Spleen (tissue), 11 donors: ENCODE measurements around the gene NTSR1. TPM values are rescaled to one million over a fixed set of nuclear protein-coding genes. Genes with fewer than 3 reads are reported as not detected.

Source experiments
- DNase-seq: peaks from one replicate; pipeline ENCODE4 v3.0.0-alpha.2; 2020
- H3K27ac ChIP-seq, 8 donors: fragments of 200-600 bp; sonication (generic) in 7 of 8; 1 replicate in 4 of 8; 2 replicates in 4 of 8; pipeline versions ENCODE4 v1.5.0 to v1.8.0; 2016 to 2021; ENCODE audit warnings: inconsistent platforms in 4 of 8, mild to moderate bottlenecking in 4 of 8, moderate library complexity in 1 of 8
- H3K27me3 ChIP-seq, 7 donors: fragments of 200-600 bp; sonication (generic) in 6 of 7; replicated peaks in 1 of 7; 1 replicate in 4 of 7; 2 replicates in 3 of 7; pipeline versions ENCODE4 v1.5.0 to v1.8.0; 2016 to 2021; ENCODE audit warnings: inconsistent platforms in 3 of 7, mild to moderate bottlenecking in 1 of 7
- H3K36me3 ChIP-seq, 6 donors: fragments of 200-600 bp; sonication (generic) in 5 of 6; 1 replicate in 4 of 6; 2 replicates in 2 of 6; pipeline versions ENCODE4 v1.5.0 to v1.8.0; 2016 to 2021; ENCODE audit warnings: inconsistent platforms in 2 of 6
- H3K4me1 ChIP-seq, 6 donors: fragments of 200-600 bp; sonication (generic) in 5 of 6; 1 replicate in 3 of 6; 2 replicates in 3 of 6; pipeline versions ENCODE4 v1.5.0 to v1.8.0; 2016 to 2021; ENCODE audit warnings: inconsistent platforms in 3 of 6
- H3K4me3 ChIP-seq, 8 donors: fragments of 200-600 bp; sonication (generic) in 7 of 8; 1 replicate in 4 of 8; 2 replicates in 4 of 8; pipeline versions ENCODE4 v1.5.0 to v1.8.0; 2016 to 2021; ENCODE audit warnings: inconsistent platforms in 4 of 8, mild to moderate bottlenecking in 4 of 8, moderate library complexity in 2 of 8
- H3K9me3 ChIP-seq, 8 donors: fragments of 200-600 bp; sonication (generic) in 7 of 8; 1 replicate in 4 of 8; 2 replicates in 4 of 8; pipeline versions ENCODE4 v1.5.0 to v1.8.0; 2016 to 2021; ENCODE audit warnings: inconsistent platforms in 4 of 8
- CTCF ChIP-seq, 11 experiments: fragments of 200-600 bp in 7 of 11; fragments of 450-650 bp in 4 of 11; sonication (generic) in 4 of 11; IDR thresholded peaks in 8 of 11; conservative IDR thresholded peaks in 3 of 11; 1 replicate in 7 of 11; 2 replicates in 4 of 11; pipeline versions ENCODE4 v1.4.0 to v1.8.0; 2016 to 2021; ENCODE audit warnings: antibody characterized with exemption in 11 of 11, inconsistent platforms in 4 of 11, mild to moderate bottlenecking in 1 of 11
- POLR2A ChIP-seq, 3 donors: fragments of 450-650 bp; IDR thresholded peaks; one replicate each; pipeline ENCODE4 v1.5.1; 2017; ENCODE audit warnings: antibody characterized with exemption in 3 of 3, mild to moderate bottlenecking in 1 of 3
- POLR2AphosphoS5 ChIP-seq, 3 donors: sonication (generic); formaldehyde crosslinking; IDR thresholded peaks; one replicate each; pipeline ENCODE4 v1.5.1; 2017; ENCODE audit warnings: antibody characterized with exemption in 3 of 3
- WGBS, 5 donors: extraction: QIAGEN DNeasy Blood & Tissue Kit in 3 of 5; methylation state at CpG; one replicate each; pipeline versions ENCODE4 v1.1.5 to v1.1.7; 2013 to 2018; 5-methylcytosine and 5-hydroxymethylcytosine counted together
- intact Hi-C: fragments of 100-400 bp; cut with DNase I; formaldehyde crosslinking; loops from one replicate; pipeline ENCODE4 v1.15.0; 2023; ENCODE audit warnings: low total_unique reads
- polyA plus RNA-seq, 3 donors: library from polyadenylated mRNA; stranded (reverse); fragments of 200-250 nt; gene quantifications; one replicate each; pipeline ENCODE4 v1.2.1, GENCODE V29; 2013
- total RNA-seq, 7 donors: library from RNA; depleted of rRNA in 3 of 7; stranded (reverse); fragments of >200 nt in 3 of 7; fragmentation: NEBNext Ultra II Directional in 4 of 7; extraction: Animal tissue kit (Norgen Biotek cat#: 25700) in 4 of 7; gene quantifications; one replicate each; pipeline versions ENCODE4 v1.1.0 to v1.2.1, GENCODE V29; 2016 to 2021
- donor health status: healthy with polysubstance abuse.
- donor health status: DM: no; HTN: no; CAD: no; lungs with moderate emphysema.
- donor health status: DM: no; HTN: no; CAD: no.
- donor health status: Bipolar disorder and iron deficiency.
- donor health status: healthy.
- donor health status: DM: no; HTN: no; CAD: no.
- donor health status: DM: yes; HTN: yes; CAD: no.

Gene NTSR1
- total and polyA plus RNA-seq, 10 donors, result 0.14 to 5.7 (median 0.71) TPM

- intact Hi-C loops, result no loop called here
- Histone ChIP-seq H3K9me3 (no peaks in the 10 kb centered on the region), H3K4me1 (no peaks in the 10 kb centered on the region), H3K27ac (no peak overlapping the region), H3K36me3 (no peaks in the 10 kb centered on the region), H3K4me3 (no peak overlapping the region), H3K27me3 (peaks cover 0 to 78% (median 10%) of the 10 kb centered on the region in 7 donors)
- DNase-seq, result no peak
- TF ChIP-seq POLR2AphosphoS5 (IDR thresholded peaks at IDR 0.05) (no peak), POLR2A (IDR thresholded peaks at IDR 0.05) (no peak), CTCF (IDR thresholded peaks at IDR 0.05 in 8 of 11, conservative IDR thresholded peaks at IDR 0.05 in 3 of 11) (no peak)
- 74 to 79% (median 77%) methylated on average over 9 to 10 of the region's 10 CpGs for WGBS, 5 donors
Measured at GRCh38 chr20:62766071-62766450, 57.4 kb downstream of the NTSR1 start.

DNA sequence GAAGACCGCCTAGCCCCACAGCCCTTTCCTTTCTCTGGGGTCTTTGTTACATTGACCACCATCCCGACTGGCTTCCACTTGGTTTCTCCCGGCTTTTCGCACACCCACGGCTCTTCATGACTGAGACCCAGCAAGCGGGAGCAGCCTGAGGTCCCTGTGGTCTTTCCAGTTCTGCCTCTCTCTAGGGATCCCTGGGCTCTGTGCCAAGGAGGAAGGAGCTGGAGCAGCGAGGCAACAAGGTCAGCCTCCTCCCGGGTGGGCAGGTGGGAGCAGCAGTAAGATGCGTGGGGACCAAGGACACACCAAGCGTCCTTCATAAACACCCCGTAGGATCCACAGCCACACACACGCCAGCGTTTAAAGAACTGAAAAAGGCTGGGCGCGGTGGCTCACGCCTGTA lies 58.1 kb downstream of the NTSR1 start:
- Histone ChIP-seq H3K36me3 (no peaks in the 10 kb centered on the region), H3K4me3 (no peak overlapping the region), H3K27ac (no peak overlapping the region), H3K9me3 (no peaks in the 10 kb centered on the region), H3K27me3 (peaks cover 0 to 74% (median 10%) of the 10 kb centered on the region in 7 donors), H3K4me1 (peaks cover 0 to 2% (median under 1%) of the 10 kb centered on the region in 6 donors)
- 56 to 78% (median 65%) methylated on average over 16 of the region's 16 CpGs for WGBS, 5 donors
- peak; percentile 53 for DNase-seq
- no peak for TF ChIP-seq CTCF (IDR thresholded peaks at IDR 0.05 in 8 of 11, conservative IDR thresholded peaks at IDR 0.05 in 3 of 11)
- TF ChIP-seq POLR2A (IDR thresholded peaks at IDR 0.05), result no peak
- TF ChIP-seq POLR2AphosphoS5 (IDR thresholded peaks at IDR 0.05), result no peak
- intact Hi-C loops, result no loop called here

- H3K27me3 ChIP-seq, result peaks cover 0 to 61% (median 10%) of the 10 kb centered on the region in 7 donors
- 81 to 94% (median 93%) methylated on average over 8 of the region's 8 CpGs for WGBS, 5 donors
Measured at GRCh38 chr20:62768234-62768546, 59.6 kb downstream of the NTSR1 start.

More at GRCh38 chr20:62768234-62768546, 59.6 kb downstream of the NTSR1 start:
- Histone ChIP-seq H3K4me3 (no peak overlapping the region), H3K9me3 (no peaks in the 10 kb centered on the region), H3K36me3 (no peaks in the 10 kb centered on the region), H3K4me1 (peaks cover 0 to 17% (median 15%) of the 10 kb centered on the region in 6 donors), H3K27ac (no peak overlapping the region)
- intact Hi-C loops, result no loop called here
- DNase-seq, result peak; percentile 27
- TF ChIP-seq CTCF (IDR thresholded peaks at IDR 0.05 in 8 of 11, conservative IDR thresholded peaks at IDR 0.05 in 3 of 11) (no peak), POLR2AphosphoS5 (IDR thresholded peaks at IDR 0.05) (no peak)
